WTC11 (cell line): ENCODE measurements around the gene COG5. TPM values are rescaled to one million over a fixed set of nuclear protein-coding genes. Genes with fewer than 3 reads are reported as not detected.

Source experiments
- ATAC-seq: fragments of 200-7000 bp; cut with Tn5 transposase; 2 replicates; pipeline ENCODE4 v1.10.0; 2021; ENCODE audit warnings: mild to moderate bottlenecking, moderate library complexity
- CTCF ChIA-PET: fragments of 300-600 bp; sonication (Branson Sonifier 250); formaldehyde crosslinking; loops from one replicate; lab custom pipeline; 2021; ENCODE audit warnings: antibody characterized with exemption; lab: Charles Lee
- POLR2A ChIA-PET: fragments of 350-600 bp; sonication (Branson Sonifier 250); formaldehyde crosslinking; loops from one replicate; lab custom pipeline; 2021; ENCODE audit warnings: antibody characterized with exemption; lab: Charles Lee
- DNase-seq: peaks from one replicate; pipeline ENCODE4 v3.0.0; 2021; ENCODE audit warnings: low spot score
- H3K27ac Mint-ChIP-seq: 2 replicates; pipeline ENCODE4 v1.8.0; 2021; ENCODE audit warnings: mixed read lengths
- H3K27me3 Mint-ChIP-seq: 2 replicates; pipeline ENCODE4 v1.8.0; 2021; ENCODE audit warnings: low read depth, mild to moderate bottlenecking, moderate library complexity, mixed read lengths
- H3K36me3 Mint-ChIP-seq: 2 replicates; pipeline ENCODE4 v1.8.0; 2021; ENCODE audit warnings: mixed read lengths
- H3K4me1 Mint-ChIP-seq: 2 replicates; pipeline ENCODE4 v1.8.0; 2022; ENCODE audit warnings: mixed read lengths
- H3K4me3 Mint-ChIP-seq: 2 replicates; pipeline ENCODE4 v1.8.0; 2021; ENCODE audit warnings: mild to moderate bottlenecking, moderate library complexity, mixed read lengths
- H3K9me3 Mint-ChIP-seq: 2 replicates; pipeline ENCODE4 v1.8.0; 2021; ENCODE audit warnings: mixed read lengths
- ELF4 ChIP-seq: sonication (generic); formaldehyde crosslinking; IDR thresholded peaks from 2 replicates; pipeline ENCODE4 v1.8.1; 2022; ENCODE audit warnings: low read depth, mild to moderate bottlenecking, moderate library complexity, missing genetic modification reagents
- ESRRA ChIP-seq: sonication (generic); formaldehyde crosslinking; IDR thresholded peaks from 2 replicates; pipeline ENCODE4 v1.8.1; 2022; ENCODE audit warnings: mild to moderate bottlenecking, missing genetic modification reagents, borderline replicate concordance
- GTF2I ChIP-seq: fragments of 250-450 bp; sonication (Bioruptor Pico); conservative IDR thresholded peaks from 2 replicates; pipeline ENCODE4 v1.4.0; 2021; ENCODE audit warnings: mild to moderate bottlenecking
- HMGA2 ChIP-seq: fragments of 250-450 bp; sonication (Bioruptor Pico); IDR thresholded peaks from 2 replicates; pipeline ENCODE4 v1.4.0; 2021; ENCODE audit warnings: mild to moderate bottlenecking, moderate library complexity
- JAZF1 ChIP-seq: fragments of 250-450 bp; sonication (Bioruptor Pico); IDR thresholded peaks from 2 replicates; pipeline ENCODE4 v1.9.0; 2021; ENCODE audit warnings: moderate library complexity, mild to moderate bottlenecking, inconsistent platforms
- NR1H2 ChIP-seq: sonication (generic); formaldehyde crosslinking; IDR thresholded peaks from 2 replicates; pipeline ENCODE4 v1.9.0; 2021; ENCODE audit warnings: mild to moderate bottlenecking, moderate library complexity, missing genetic modification reagents
- NR3C1 ChIP-seq: sonication (generic); formaldehyde crosslinking; conservative IDR thresholded peaks from 2 replicates; pipeline ENCODE4 v1.8.1; 2023; ENCODE audit warnings: low read depth, mild to moderate bottlenecking, missing genetic modification reagents
- TEAD4 ChIP-seq: sonication (generic); formaldehyde crosslinking; IDR thresholded peaks from 2 replicates; pipeline ENCODE4 v1.8.0; 2022; ENCODE audit warnings: mild to moderate bottlenecking, missing genetic modification reagents
- TP53 ChIP-seq: sonication (generic); formaldehyde crosslinking; IDR thresholded peaks from 2 replicates; pipeline ENCODE4 v1.8.1; 2023; ENCODE audit warnings: mild to moderate bottlenecking, missing genetic modification reagents
- total RNA-seq: library from RNA; stranded (reverse); gene quantifications from 3 replicates; pipeline ENCODE4 v1.2.3, GENCODE V29; 2021
- TF ChIP-seq, protein P1 (sequence below): sonication (generic); formaldehyde crosslinking; conservative IDR thresholded peaks from 2 replicates; pipeline ENCODE4 v1.8.1; 2023; ENCODE audit warnings: mild to moderate bottlenecking, low read depth, missing genetic modification reagents, moderate library complexity
- TF ChIP-seq, protein P2 (sequence below): fragments of 250-450 bp; sonication (Bioruptor Pico); IDR thresholded peaks from 2 replicates; pipeline ENCODE4 v1.9.0; 2021; ENCODE audit warnings: moderate library complexity, mild to moderate bottlenecking, inconsistent platforms, borderline replicate concordance
- TF ChIP-seq, protein P3 (sequence below): fragments of 200-600 bp; IDR thresholded peaks from 2 replicates; pipeline ENCODE4 v1.8.0; 2022; ENCODE audit warnings: antibody characterized with exemption
- TF ChIP-seq, protein P4 (sequence below): sonication (generic); formaldehyde crosslinking; IDR thresholded peaks from 2 replicates; pipeline ENCODE4 v1.8.0; 2022; ENCODE audit warnings: missing genetic modification reagents
- TF ChIP-seq, protein P5 (sequence below): sonication (generic); formaldehyde crosslinking; IDR thresholded peaks from 2 replicates; pipeline ENCODE4 v1.8.1; 2023; ENCODE audit warnings: mild to moderate bottlenecking, missing genetic modification reagents
- TF ChIP-seq, protein P6 (sequence below): sonication (generic); formaldehyde crosslinking; IDR thresholded peaks from 2 replicates; pipeline ENCODE4 v1.8.1; 2022; ENCODE audit warnings: mild to moderate bottlenecking, missing genetic modification reagents, moderate library complexity, borderline replicate concordance
- TF ChIP-seq, protein P7 (sequence below): sonication (generic); formaldehyde crosslinking; IDR thresholded peaks from 2 replicates; pipeline ENCODE4 v1.8.1; 2023; ENCODE audit warnings: mild to moderate bottlenecking, missing genetic modification reagents
- TF ChIP-seq, protein P8 (sequence below): fragments of 250-450 bp; sonication (Bioruptor Pico); IDR thresholded peaks from 2 replicates; pipeline ENCODE4 v1.9.0; 2021; ENCODE audit warnings: mild to moderate bottlenecking

The COG5 gene
- total RNA-seq, 1 experiment from 2014 or later, result 23.8 TPM

DNA sequence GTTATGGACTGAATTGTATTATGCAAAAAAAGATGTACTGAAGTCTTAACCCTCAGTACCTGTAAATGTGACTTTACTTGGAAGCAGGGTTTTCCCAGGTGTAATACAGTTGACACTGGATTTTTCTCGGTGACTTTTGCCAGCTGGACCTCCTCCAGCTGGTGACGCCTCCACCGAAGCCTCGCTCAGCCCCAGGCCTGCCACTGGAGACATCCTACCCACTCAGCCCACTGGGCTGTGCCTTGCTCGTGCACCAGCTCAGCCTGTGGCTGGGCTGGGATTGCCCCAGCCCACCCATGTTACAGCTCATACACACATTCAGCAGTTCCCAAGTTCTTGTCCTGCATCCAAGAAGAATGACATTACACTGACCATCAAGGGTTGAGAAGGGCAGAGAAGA, 136.3 kb downstream of the COG5 start:
- H3K9me3 Mint-ChIP-seq, result peaks cover 26% of the 10 kb centered on the region
- DNase-seq (no peak), ATAC-seq (no peak)
- no peak for TF ChIP-seq GTF2I
- TF ChIP-seq, all 79 proteins: peak for 0
- H3K36me3 Mint-ChIP-seq, result peaks cover 14% of the 10 kb centered on the region
- no peaks in the 10 kb centered on the region for H3K27me3 Mint-ChIP-seq
- CTCF ChIA-PET, result no interaction called here
- H3K4me3 Mint-ChIP-seq, result no peak overlapping the region
- 0 out of 2 replicates have a peak, but pooled peaks cover 4% of the 10 kb centered on the region for H3K4me1 Mint-ChIP-seq
- POLR2A ChIA-PET, result no interaction called here
- no peak overlapping the region for H3K27ac Mint-ChIP-seq

DNA sequence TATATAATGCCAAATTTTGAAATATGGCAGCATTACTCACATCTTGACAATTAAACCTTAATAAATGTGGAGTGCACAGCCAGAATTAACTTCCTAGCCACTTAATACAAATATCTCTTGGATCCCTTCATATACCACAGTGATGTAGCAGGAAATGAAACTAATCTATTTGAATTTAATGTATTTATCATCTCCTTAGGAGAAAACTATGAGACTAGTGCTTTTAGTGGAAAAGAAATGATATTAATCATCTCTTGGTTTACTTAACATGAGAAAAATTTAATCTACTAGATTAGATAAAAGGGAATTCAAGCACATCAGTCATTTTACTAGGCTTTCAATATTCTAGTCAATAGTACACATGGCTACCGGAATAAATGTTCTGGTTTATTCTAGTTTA, 149.5 kb downstream of the COG5 start:
- Mint-ChIP-seq H3K27me3 (no peaks in the 10 kb centered on the region), H3K27ac (no peak overlapping the region)
- no peak for ATAC-seq
- TF ChIP-seq ESRRA (CRISPR knock-in tag), result no peak
- TF ChIP-seq NR3C1 (CRISPR knock-in tag), result no peak
- no peak for TF ChIP-seq TEAD4 (CRISPR knock-in tag)
- TF ChIP-seq, protein P1, sequence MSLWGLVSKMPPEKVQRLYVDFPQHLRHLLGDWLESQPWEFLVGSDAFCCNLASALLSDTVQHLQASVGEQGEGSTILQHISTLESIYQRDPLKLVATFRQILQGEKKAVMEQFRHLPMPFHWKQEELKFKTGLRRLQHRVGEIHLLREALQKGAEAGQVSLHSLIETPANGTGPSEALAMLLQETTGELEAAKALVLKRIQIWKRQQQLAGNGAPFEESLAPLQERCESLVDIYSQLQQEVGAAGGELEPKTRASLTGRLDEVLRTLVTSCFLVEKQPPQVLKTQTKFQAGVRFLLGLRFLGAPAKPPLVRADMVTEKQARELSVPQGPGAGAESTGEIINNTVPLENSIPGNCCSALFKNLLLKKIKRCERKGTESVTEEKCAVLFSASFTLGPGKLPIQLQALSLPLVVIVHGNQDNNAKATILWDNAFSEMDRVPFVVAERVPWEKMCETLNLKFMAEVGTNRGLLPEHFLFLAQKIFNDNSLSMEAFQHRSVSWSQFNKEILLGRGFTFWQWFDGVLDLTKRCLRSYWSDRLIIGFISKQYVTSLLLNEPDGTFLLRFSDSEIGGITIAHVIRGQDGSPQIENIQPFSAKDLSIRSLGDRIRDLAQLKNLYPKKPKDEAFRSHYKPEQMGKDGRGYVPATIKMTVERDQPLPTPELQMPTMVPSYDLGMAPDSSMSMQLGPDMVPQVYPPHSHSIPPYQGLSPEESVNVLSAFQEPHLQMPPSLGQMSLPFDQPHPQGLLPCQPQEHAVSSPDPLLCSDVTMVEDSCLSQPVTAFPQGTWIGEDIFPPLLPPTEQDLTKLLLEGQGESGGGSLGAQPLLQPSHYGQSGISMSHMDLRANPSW (CRISPR knock-in tag), result no peak
- no peak for TF ChIP-seq HMGA2 (CRISPR knock-in tag)
- TF ChIP-seq TP53 (CRISPR knock-in tag), result no peak
- no peak for TF ChIP-seq NR1H2 (CRISPR knock-in tag)
- TF ChIP-seq, protein P2, sequence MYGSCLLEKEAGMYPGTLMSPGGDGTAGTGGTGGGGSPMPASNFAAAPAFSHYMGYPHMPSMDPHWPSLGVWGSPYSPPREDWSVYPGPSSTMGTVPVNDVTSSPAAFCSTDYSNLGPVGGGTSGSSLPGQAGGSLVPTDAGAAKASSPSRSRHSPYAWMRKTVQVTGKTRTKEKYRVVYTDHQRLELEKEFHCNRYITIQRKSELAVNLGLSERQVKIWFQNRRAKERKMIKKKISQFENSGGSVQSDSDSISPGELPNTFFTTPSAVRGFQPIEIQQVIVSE, result no peak
- TF ChIP-seq, protein P3, sequence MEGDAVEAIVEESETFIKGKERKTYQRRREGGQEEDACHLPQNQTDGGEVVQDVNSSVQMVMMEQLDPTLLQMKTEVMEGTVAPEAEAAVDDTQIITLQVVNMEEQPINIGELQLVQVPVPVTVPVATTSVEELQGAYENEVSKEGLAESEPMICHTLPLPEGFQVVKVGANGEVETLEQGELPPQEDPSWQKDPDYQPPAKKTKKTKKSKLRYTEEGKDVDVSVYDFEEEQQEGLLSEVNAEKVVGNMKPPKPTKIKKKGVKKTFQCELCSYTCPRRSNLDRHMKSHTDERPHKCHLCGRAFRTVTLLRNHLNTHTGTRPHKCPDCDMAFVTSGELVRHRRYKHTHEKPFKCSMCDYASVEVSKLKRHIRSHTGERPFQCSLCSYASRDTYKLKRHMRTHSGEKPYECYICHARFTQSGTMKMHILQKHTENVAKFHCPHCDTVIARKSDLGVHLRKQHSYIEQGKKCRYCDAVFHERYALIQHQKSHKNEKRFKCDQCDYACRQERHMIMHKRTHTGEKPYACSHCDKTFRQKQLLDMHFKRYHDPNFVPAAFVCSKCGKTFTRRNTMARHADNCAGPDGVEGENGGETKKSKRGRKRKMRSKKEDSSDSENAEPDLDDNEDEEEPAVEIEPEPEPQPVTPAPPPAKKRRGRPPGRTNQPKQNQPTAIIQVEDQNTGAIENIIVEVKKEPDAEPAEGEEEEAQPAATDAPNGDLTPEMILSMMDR, result no peak
- TF ChIP-seq, protein P4, sequence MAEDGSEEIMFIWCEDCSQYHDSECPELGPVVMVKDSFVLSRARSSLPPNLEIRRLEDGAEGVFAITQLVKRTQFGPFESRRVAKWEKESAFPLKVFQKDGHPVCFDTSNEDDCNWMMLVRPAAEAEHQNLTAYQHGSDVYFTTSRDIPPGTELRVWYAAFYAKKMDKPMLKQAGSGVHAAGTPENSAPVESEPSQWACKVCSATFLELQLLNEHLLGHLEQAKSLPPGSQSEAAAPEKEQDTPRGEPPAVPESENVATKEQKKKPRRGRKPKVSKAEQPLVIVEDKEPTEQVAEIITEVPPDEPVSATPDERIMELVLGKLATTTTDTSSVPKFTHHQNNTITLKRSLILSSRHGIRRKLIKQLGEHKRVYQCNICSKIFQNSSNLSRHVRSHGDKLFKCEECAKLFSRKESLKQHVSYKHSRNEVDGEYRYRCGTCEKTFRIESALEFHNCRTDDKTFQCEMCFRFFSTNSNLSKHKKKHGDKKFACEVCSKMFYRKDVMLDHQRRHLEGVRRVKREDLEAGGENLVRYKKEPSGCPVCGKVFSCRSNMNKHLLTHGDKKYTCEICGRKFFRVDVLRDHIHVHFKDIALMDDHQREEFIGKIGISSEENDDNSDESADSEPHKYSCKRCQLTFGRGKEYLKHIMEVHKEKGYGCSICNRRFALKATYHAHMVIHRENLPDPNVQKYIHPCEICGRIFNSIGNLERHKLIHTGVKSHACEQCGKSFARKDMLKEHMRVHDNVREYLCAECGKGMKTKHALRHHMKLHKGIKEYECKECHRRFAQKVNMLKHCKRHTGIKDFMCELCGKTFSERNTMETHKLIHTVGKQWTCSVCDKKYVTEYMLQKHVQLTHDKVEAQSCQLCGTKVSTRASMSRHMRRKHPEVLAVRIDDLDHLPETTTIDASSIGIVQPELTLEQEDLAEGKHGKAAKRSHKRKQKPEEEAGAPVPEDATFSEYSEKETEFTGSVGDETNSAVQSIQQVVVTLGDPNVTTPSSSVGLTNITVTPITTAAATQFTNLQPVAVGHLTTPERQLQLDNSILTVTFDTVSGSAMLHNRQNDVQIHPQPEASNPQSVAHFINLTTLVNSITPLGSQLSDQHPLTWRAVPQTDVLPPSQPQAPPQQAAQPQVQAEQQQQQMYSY (CRISPR knock-in tag), result no peak
- TF ChIP-seq, protein P5, sequence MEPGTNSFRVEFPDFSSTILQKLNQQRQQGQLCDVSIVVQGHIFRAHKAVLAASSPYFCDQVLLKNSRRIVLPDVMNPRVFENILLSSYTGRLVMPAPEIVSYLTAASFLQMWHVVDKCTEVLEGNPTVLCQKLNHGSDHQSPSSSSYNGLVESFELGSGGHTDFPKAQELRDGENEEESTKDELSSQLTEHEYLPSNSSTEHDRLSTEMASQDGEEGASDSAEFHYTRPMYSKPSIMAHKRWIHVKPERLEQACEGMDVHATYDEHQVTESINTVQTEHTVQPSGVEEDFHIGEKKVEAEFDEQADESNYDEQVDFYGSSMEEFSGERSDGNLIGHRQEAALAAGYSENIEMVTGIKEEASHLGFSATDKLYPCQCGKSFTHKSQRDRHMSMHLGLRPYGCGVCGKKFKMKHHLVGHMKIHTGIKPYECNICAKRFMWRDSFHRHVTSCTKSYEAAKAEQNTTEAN, result no peak
- no peak for TF ChIP-seq ELF4 (CRISPR knock-in tag)
- TF ChIP-seq, protein P6, sequence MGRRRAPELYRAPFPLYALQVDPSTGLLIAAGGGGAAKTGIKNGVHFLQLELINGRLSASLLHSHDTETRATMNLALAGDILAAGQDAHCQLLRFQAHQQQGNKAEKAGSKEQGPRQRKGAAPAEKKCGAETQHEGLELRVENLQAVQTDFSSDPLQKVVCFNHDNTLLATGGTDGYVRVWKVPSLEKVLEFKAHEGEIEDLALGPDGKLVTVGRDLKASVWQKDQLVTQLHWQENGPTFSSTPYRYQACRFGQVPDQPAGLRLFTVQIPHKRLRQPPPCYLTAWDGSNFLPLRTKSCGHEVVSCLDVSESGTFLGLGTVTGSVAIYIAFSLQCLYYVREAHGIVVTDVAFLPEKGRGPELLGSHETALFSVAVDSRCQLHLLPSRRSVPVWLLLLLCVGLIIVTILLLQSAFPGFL, result no peak
- no peak for TF ChIP-seq JAZF1 (CRISPR knock-in tag)
- TF ChIP-seq, protein P7, sequence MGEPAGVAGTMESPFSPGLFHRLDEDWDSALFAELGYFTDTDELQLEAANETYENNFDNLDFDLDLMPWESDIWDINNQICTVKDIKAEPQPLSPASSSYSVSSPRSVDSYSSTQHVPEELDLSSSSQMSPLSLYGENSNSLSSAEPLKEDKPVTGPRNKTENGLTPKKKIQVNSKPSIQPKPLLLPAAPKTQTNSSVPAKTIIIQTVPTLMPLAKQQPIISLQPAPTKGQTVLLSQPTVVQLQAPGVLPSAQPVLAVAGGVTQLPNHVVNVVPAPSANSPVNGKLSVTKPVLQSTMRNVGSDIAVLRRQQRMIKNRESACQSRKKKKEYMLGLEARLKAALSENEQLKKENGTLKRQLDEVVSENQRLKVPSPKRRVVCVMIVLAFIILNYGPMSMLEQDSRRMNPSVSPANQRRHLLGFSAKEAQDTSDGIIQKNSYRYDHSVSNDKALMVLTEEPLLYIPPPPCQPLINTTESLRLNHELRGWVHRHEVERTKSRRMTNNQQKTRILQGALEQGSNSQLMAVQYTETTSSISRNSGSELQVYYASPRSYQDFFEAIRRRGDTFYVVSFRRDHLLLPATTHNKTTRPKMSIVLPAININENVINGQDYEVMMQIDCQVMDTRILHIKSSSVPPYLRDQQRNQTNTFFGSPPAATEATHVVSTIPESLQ (CRISPR knock-in tag), result no peak
- TF ChIP-seq, protein P8, sequence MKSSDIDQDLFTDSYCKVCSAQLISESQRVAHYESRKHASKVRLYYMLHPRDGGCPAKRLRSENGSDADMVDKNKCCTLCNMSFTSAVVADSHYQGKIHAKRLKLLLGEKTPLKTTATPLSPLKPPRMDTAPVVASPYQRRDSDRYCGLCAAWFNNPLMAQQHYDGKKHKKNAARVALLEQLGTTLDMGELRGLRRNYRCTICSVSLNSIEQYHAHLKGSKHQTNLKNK (CRISPR knock-in tag), result no peak
- TF ChIP-seq, all 79 proteins: peak for 0
- Mint-ChIP-seq H3K4me1 (no peaks in the 10 kb centered on the region), H3K36me3 (peaks cover 2% of the 10 kb centered on the region; the same call in 1 of the 2 replicates), H3K9me3 (no peaks in the 10 kb centered on the region), H3K4me3 (no peak overlapping the region)
- ChIA-PET POLR2A (no interaction called here), CTCF (no interaction called here)
- no peak for DNase-seq
